Stimulated activated CD8-positive, alpha-beta memory T cell treated with anti-CD3 and anti-CD28 coated beads, Interleukin-12 subunit alpha, Interleukin-12 subunit beta, amount 100 ng/mL, for 24 hours (primary cell): ENCODE measurements around the gene ATXN7L1.

ENCODE experiments used
- DNase-seq: peaks from one replicate; pipeline ENCODE4 v3.0.0-alpha.2; 2020; ENCODE audit errors: extremely low read depth

ATXN7L1 gene

DNA sequence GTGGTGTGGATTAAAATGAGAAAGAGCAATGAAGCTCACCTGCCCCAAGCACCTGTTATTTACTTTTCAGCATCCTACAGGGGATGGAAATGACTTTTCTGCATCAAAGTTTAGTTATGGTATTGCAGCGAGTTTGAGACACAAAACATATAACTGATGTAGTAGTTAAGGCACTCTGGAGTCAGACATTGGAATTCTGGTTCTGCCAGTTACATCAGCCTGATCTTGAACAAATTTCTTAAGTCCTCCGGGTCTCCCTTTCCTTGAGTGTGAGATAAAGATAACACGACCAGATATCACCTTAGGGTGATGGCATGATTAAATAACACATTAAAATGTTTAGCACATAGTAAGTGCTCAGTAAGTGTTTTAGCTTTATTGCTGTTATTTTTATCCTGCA lies 97.4 kb downstream of the ATXN7L1 start:
- DNase-seq = no peak

DNA sequence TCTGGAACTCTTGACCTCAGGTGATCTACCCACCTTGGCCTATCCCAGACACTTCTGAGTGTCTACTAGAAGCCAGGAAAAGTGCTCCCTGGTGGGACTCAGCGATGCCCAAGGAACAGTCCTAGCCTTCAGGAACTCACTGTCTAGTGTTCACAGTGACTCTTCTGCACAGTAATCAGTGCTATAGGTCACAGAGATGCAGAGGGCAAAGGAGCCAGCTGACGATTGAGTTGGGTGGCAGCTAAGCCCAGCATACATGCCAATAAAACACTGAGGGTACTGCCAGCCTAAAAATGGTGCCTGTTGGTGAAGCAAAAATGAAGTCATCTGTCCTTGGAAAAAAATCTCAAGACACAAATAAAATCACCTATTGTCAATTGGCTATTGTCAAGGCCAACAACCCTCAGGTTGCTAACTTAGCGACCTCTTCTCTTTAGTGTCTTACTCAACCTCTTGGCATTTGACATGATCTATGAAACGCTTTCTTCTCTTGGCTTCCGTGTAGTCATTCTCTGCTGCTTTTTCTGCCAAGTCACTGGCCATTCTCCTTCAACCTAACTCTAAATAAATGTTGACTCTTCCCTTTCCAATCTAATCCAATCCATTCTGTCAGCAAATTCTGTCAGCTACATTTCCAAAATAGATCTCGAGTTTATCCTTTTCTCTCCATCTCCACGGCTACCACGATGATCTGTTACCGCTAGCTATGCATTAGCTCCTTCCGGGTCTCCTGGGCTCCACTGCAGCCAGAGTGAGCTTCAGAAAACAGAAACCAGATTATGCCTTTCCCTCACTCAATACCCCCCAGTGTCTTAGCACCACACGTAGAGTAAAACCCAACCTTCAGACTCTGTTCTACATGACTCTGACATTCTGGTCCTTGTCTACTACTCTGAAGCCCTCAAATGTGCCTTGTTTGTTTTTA lies 99.2 kb downstream of the ATXN7L1 start:
- no peak for DNase-seq

DNA sequence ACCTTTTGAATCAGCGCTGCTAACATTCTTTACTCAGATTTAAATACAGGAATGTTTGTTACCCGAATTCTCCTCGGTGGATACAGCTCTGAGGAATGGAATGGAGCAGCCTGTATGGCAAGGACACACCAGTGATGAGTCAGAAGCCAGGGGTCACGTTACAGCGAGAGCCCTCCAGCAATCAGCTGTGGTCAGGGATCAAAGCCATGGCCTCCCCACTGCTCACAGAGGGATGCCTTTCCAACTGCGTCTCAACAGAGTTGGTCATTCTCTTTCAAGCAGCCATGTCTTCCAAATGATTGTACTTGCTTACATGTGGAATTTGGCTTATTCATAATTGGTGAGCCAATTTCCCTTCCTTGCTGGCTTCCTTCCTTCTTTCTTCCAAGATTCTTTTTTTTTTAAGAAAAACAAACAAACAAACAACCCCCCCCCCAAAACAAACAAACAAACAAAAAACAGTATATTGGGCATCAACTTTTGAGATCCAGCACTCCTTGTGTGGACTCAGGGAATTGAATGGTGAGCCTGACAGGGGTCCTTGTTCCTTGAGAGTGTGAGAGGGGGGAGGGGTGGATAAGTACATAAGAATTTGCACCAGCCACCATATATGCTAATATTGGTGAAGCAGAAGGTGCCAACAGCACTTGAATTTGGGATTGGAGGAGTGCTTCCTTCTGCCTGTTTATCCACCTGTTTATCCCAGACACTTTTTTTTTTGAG lies 100.2 kb downstream of the ATXN7L1 start:
- no peak for DNase-seq

DNA sequence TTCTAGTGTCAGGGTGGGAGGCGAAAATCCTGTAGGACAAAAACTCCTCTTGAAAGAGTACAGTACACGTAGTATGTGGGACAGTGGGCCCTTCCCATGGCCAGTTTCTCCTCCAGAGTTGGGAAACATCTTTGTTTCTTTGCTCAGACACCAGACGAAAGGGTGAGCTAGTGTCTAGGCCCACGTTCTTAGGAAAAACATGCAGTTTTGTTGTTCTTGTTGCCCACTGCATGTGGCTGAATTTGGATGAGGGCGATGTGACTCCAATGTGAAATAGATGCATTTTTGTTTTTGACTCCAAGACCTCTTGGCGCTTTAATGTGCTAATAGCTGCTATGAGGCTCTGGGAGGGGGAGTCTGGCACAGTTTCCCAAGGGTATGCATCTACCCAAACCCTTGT lies 100.8 kb downstream of the ATXN7L1 start:
- no peak for DNase-seq

DNA sequence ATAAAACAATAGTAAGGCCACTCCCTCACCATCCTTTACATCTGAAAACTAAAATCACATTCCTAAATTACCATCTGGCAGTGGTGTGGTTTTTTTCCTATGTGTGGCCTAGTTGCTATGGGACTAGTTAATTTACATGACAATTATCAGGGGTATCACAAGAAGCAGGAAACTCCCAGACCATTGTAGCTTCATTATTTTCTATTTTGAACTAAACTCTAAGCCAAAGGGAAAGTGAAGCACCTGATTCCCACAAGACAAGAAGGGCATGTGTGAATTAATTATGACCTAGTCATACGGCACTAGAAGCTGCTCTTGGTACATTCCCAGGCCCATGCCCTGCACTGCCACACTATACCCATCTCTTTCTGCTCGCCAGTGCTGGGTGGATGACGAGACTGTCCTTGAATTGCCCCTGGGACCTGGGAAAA lies 103.4 kb downstream of the ATXN7L1 start:
- no peak for DNase-seq

DNA sequence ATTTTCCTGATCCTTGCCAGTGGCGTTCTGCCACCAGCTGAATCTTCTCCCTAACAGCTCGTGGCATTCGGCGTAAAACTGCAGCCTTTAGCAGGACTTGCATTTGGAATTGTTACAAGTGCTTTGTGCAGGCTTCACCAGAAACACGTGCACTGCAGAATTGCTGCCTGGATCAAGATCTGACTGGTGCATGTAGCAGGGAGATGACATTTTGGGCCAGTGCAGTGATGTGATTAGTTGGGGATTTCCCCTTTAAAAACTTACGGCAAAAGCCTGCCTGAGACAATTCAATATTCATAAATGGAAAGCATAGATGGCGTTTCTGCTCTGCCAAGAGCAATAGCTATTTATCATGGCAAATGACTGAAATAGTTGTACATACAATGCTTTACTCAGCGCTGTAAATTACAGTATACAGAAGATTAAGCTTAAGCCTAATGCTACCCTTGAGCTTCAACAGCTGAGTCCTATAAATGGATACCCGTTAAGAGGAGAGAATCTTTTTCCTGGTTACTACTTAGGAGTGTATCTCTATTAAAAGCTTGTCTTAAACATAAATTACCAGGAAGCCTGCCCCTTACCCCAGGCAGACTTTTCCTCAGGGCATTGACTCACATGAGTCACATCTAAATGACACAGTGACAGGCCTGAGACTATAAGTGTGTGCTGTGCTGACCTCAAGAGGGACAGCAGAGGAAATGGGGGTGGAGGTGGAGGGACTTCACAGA lies 106.3 kb downstream of the ATXN7L1 start:
- DNase-seq = no peak

DNA sequence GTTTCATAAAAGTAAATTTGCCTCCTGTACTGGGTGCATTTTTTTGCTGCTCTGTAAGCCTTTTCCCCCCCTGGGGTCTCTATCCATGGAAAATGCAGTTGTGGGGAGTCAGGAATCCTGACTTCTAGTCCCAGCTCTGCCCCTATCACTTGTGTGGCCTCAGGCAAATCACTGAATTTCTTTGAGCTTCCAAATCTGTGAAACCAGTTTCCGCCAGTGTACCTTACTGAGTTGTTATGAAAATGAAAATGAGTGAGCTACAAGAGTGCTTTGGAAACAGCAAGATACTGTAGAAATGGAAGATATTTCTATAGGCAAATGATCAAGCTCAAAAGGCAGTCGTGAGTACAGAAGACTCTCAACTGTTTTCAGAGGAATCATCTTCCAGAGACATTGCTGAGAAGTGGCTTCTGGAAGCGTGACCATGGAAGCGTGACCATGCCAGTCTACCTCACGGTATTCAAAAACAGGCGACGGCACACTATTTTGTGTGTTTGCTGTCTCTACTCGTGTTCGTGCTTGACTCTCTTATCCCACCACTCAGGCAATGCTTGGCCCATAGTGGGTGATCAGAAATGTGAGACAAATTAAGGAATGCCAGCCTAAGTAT lies 107.4 kb downstream of the ATXN7L1 start:
- no peak for DNase-seq

DNA sequence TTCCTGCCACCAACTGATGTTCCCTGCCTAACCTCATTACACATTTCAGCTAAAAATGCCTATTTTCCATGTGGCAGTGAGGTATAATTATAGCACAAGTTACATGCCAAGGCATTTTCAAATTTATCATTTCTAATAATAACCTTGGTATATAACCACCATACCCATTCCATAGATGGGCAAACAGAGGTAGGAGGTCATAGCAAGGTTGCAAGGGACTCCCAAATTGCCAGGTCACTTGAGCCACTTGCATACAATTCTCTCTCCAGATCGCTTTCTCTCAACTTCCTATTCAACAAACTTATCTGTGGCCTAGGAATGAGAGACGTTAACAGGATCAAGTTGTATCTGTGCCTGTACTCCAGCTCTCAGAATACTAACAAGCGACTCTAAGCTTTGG lies 108.3 kb downstream of the ATXN7L1 start:
- no peak for DNase-seq

DNA sequence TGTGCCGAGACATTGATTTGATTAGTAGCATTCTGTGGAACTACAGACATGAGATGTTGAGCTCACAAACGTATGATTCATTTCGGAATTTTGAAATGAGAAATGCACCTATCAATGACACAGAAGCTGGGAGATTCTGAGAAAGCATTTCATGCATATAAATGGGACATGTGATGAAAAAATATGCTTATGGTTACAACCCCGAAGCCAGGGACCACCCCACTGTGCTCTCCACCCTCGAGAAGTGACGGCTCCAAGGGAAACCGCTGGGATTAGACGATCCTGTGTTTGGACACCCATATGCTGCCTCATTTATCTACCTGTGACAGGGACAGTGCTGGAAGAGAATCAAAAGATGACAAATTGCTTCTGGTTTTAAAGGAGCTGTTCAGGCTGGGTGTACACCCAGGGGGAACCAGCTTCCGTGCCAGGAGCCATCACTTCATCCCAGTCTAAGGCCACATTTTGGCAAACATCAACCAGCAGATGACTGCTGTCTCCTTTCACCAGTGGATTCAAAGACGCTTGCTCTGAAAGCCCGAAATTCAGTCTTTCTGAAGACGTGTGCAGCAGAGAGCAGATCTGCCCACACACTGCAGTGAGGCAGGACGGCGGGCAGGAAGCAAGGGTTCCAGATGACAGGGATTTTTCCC lies 109.9 kb downstream of the ATXN7L1 start:
- no peak for DNase-seq

DNA sequence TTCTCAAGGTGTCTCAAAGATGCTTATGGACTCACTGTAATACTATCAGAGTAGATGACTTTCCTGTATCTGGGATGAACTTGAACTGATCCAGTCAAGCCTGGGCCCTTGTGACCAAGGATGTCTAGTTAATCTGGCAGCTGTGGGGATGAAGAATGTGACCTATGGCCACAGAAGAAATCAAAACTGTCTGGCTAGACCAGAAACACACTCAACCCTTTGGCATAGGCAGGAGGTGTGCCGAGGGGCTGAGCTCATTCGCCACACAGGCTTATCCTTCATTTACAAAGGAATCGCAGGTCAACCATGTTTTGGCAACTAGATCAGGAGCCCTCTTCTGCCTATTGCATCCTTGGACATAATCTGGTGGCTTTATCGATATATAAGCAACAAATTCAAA lies 110.6 kb downstream of the ATXN7L1 start:
- DNase-seq = no peak

DNA sequence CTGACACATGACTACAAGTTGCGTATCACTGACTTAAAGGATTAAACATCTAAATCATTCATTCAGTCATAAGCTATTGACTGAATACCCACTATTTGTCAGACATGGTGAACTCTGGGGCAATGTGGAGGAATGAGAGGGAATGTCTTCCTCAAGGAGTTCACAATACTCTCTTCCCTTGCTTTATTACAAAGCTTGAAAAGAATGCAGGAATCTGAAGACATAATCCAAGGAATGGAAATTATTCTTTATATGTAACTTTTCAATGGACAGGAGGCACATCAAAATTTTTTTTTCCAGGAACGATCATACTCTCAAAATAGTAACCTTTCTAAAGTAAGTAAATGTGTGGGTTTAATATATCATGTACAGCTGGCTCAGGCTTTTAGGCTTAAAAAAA lies 111.9 kb downstream of the ATXN7L1 start:
- DNase-seq = no peak

DNA sequence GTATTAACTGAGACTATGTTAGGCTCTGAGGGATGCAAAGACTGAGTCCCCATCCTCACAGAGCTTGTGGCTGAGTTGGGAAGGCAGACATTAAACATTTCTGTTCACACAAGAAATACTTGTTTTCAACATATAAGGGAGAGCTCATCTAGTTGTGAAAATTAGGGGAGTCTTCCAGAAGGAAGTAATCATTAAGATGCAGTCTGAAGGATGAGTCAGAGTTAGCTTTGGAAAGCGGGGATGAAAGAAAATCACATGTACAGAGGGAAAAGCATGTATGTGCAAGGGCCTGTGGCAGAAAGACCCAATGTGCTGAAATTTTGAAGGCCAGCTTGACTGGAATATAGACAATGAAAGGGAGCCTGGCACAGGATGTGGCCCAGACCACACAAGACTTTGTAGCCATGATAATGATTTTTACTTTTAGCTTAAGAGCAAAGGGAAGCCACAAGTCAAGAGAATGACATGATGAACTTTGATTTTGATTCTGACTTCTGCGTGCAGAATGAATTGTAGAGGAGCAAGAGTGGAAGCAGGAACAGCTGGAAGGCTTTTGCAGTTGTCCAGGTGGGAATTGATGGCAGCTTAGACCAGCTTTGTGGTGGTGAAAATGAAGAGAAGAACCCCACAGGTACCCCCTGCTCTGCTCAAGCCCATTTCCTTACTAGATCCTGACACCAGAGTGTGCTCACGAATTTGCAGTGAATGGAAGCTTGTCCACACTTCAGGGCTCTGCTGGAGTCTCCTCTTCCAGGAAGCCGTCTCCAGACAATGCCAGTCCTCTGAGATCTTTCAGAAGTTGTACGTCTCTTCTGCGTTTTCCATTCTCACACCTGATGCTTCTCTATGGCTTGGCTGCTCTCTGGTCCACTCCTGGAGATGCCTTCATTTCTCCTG lies 115.6 kb downstream of the ATXN7L1 start:
- DNase-seq = no peak

DNA sequence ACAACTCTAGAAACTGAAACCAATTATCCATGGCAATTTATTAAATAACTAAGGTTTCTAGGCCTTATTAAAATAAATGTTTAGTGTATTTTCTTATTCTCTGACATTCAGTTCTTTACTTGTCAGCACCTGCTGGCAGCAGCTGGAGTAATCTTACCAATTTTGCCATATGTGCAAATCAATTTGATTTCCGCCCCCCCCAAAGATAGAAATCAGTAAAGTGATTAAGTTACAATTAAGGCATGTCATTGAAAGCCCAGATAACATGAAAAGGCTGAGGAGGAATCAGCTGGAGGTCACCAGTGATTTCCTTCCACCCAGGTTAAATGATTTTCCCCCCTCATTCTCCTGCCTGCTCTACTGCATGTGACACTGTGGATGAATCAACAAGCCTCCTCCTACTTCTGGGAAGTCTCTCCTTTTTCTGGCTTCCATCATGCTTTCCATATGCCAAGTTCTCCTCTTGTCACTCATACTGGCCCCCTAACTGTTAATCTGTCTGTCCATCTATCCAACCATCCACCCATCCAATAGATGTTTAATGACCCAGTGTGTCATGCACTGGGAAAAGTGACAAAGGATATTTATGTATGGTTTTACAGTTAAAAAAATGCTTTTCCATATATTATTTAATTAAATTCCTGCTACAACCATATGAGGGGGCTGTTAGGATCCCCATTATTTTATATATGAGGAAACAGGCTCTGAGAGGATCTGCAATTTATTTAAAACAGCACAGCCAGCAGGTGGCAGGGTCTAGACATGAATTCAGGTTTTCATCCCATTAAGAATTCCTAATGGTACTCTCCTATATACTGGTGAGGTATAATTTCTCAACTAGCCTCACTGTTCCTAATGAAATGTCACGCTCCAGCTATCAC lies 116.5 kb downstream of the ATXN7L1 start:
- no peak for DNase-seq

DNA sequence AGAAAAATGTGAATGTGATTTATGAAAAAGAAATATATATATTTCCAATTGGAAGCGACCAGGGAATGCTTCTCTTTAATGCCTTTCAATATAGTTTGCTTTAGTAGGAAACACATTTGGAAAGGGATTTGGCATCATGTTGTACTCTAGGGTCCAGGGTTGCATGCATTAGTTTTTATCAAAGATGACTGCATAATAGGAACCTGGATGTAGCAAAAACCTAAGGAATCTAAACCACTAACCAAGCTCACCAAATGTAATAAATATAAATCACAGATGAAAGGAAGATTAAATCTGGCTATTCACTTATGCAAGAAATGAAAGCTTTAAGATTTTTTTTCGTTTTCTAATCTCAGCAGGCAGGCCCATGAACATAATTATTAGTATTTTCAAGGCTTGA lies 120.0 kb downstream of the ATXN7L1 start:
- no peak for DNase-seq

DNA sequence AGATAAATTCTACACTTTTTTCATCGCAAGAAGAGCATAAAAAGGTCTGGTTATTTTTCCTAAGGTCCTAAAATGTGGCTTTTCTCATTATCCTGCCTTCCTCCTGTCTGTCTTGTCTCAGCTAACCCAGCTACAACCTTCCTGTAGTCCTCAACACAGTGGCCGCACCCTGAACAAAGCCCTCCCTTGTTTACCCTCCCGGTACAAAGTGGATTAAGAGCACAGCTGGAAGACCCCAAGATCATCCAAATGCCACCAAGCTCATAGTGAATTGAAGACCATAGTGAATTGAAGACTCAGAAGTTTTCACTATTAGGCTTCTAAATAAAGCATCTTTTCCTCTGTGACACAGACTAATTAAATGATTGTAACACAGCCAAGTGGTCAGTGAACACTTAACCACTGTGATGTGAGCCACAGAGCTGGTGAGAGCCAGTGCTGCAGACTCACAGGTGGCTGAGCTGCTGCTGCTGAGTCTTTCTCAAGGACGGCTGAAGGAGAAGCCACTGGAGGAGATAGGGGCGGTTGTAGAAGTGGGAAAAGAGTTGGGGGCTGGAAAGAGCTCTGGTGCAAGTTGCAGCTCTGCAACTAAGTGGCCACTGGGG lies 123.6 kb downstream of the ATXN7L1 start:
- no peak for DNase-seq

DNA sequence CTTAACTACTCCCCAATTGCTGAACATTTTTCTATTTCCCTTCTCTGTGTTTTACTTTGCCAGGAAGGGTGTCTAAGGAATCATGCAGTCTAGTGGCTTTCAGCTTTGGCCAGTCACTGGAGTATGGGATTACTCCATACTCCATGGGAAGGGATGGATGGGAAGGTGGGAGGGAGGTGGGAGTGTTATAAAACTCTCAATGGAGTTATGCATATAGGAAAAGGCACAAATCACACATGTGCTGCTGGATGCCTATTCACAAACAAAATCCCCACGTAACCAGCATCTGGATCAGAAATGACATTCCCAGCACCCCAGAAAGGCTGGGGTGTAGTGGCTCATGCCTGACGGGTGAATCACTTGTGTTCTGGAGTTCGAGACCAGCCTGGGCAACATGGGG lies 125.3 kb downstream of the ATXN7L1 start:
- no peak for DNase-seq

DNA sequence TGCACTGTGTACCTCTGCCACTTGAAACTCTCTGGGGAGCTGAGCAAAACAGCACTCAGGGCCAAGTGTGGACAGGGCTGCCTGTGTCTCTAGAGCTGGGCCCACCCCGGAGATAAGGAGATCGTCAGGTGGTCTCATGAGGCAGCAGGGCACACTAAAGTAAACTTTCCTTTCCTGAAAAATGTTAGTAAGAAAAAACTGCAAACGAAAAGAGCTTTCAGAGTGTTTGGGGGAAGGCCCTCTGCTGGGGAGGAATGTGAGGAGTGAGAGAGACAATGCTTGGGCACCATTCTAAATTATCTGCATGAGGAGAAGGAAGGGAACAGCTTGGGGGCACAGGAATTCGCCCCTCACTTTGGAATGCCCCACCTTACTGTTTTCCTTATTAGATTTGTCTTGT lies 127.7 kb downstream of the ATXN7L1 start:
- DNase-seq = no peak

DNA sequence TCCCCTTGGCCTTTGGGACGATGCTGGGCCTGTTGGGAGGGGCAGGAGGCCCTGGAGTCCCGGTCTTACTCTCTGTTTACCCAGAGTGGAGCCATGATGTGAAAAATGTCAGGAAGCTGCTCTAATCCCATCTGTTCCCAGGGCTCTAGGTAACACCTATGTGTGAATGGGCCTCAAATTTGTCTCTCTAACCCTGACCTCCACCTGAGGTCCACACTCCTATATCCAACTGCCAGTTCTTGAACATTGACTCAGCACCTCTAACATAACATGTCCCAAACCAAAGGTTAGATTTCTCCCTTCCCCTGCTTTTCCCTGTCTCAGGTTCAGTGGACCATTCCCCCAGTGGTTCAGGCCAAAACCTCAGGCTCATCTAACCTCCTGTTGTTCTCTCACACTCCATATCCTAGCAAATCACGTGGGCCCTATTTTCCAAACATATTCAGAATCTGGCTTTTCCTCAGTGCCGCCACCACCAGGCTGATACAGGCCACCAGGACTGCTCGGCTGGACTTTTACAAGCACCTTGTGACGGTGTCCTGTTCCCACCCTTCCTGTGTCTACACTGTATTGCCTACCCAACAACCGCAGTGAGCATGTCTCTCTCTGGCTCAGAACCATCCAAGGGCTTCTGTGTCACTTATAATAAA lies 130.6 kb downstream of the ATXN7L1 start:
- DNase-seq = no peak

DNA sequence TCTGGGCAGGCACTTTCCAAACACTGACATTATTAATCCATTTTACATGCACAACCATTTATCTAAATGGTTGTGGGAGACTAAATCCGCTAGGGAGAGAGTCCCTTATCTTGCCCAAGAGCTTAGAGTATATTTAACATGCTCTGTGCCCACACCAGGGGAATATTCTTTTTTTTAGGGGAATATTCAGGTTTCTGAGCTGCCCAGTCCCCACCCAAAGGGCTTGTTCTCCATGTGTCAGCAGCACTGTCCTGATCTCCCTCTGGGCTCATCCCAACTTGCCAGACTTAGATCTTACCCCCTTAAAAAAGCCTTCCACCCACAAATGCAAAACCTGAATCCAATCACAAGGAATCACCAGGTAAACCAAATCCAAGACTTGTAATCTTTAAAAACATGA lies 132.1 kb downstream of the ATXN7L1 start:
- no peak for DNase-seq
